H1 (cell line): Measurements from ENCODE around the gene MACROD2. TPM values are rescaled to one million over a fixed set of nuclear protein-coding genes. Genes with fewer than 3 reads are reported as not detected.

ENCODE experiments used
- CTCF ChIA-PET: fragments of 300-600 bp; sonication (Branson Sonifier 250); formaldehyde crosslinking; loops from one replicate; lab custom pipeline; 2021; ENCODE audit not compliant: partially characterized antibody; lab: Charles Lee
- POLR2A ChIA-PET: fragments of 300-600 bp; sonication (Branson Sonifier 250); formaldehyde crosslinking; loops from one replicate; lab custom pipeline; 2021; ENCODE audit warnings: inconsistent platforms; ENCODE audit not compliant: partially characterized antibody; lab: Charles Lee
- DNase-seq, 2 experiments: peaks; one replicate each; pipeline versions ENCODE4 v3.0.0 to v3.0.0-alpha.2; 2010 to 2022; ENCODE audit warnings: low spot score in 2 of 2, low read depth in 1 of 2, mixed read lengths in 1 of 2
- FAIRE-seq: peaks from 2 replicates; lab custom pipeline; 2011; peaks lifted over from hg19 to GRCh38; lab: Jason Lieb, UNC
- H2AFZ ChIP-seq: 2 replicates; pipeline ENCODE4 v1.8.1; 2012; ENCODE audit warnings: low read length, inconsistent platforms
- H2AK5ac ChIP-seq: 2 replicates; pipeline ENCODE4 v1.6.1; 2013; ENCODE audit warnings: low read depth, low read length
- H2BK120ac ChIP-seq: replicated peaks from 2 replicates; pipeline ENCODE3; 2013; ENCODE audit warnings: low read depth, low read length, inconsistent platforms
- H2BK12ac ChIP-seq: 2 replicates; pipeline ENCODE4 v1.6.1; 2013; ENCODE audit warnings: low read depth, low read length
- H2BK15ac ChIP-seq: 2 replicates; pipeline ENCODE4 v1.6.1; 2013; ENCODE audit warnings: low read length
- H2BK20ac ChIP-seq: 2 replicates; pipeline ENCODE4 v1.6.1; 2013; ENCODE audit warnings: low read length
- H2BK5ac ChIP-seq: 2 replicates; pipeline ENCODE4 v1.6.1; 2013; ENCODE audit warnings: low read depth, low read length
- H3K14ac ChIP-seq: 2 replicates; pipeline ENCODE4 v1.6.1; 2013; ENCODE audit warnings: inconsistent platforms; ENCODE audit not compliant: insufficient read length
- H3K18ac ChIP-seq: 2 replicates; pipeline ENCODE4 v1.6.1; 2013; ENCODE audit warnings: low read length; ENCODE audit errors: extremely low read depth
- H3K23ac ChIP-seq: 2 replicates; pipeline ENCODE4 v1.6.1; 2013; ENCODE audit warnings: inconsistent platforms; ENCODE audit not compliant: insufficient read length
- H3K23me2 ChIP-seq: 2 replicates; pipeline ENCODE4 v1.6.1; 2013; ENCODE audit warnings: low read depth, low read length
- H3K27ac ChIP-seq: 2 replicates; pipeline ENCODE4 v1.6.1; 2011; ENCODE audit warnings: low read depth, low read length, inconsistent platforms
- H3K27me3 ChIP-seq, 4 experiments: replicated peaks in 1 of 4; 1 replicate in 1 of 4; 2 replicates in 3 of 4; pipeline versions ENCODE4 v1.6.1 to v1.8.1; 2011 to 2013; ENCODE audit warnings: low read length in 3 of 4, mild to moderate bottlenecking in 3 of 4, inconsistent platforms in 2 of 4, mixed read lengths in 2 of 4, moderate library complexity in 1 of 4; ENCODE audit not compliant: control insufficient read depth in 3 of 4, insufficient read depth in 3 of 4; ENCODE audit errors: extremely low read depth in 1 of 4
- H3K36me3 ChIP-seq, 4 experiments: 2 replicates each; pipeline versions ENCODE4 v1.6.1 to v1.8.1; 2011 to 2013; ENCODE audit warnings: mild to moderate bottlenecking in 4 of 4, low read length in 3 of 4, moderate library complexity in 2 of 4, control low read depth in 1 of 4, inconsistent platforms in 1 of 4; ENCODE audit not compliant: insufficient read depth in 4 of 4, control insufficient read depth in 2 of 4
- H3K4ac ChIP-seq: replicated peaks from 2 replicates; pipeline ENCODE3; 2013; ENCODE audit warnings: low read length, low read depth, mixed read lengths, inconsistent platforms; ENCODE audit not compliant: insufficient read length
- H3K4me1 ChIP-seq, 4 experiments: replicated peaks in 1 of 4; 1 replicate in 1 of 4; 2 replicates in 3 of 4; pipeline versions ENCODE4 v1.6.1 to v1.8.1; 2011 to 2013; ENCODE audit warnings: low read length in 3 of 4, inconsistent platforms in 2 of 4, mixed read lengths in 1 of 4; ENCODE audit not compliant: insufficient read depth in 4 of 4, control insufficient read depth in 3 of 4
- H3K4me2 ChIP-seq, 2 experiments: 2 replicates each; pipeline versions ENCODE4 v1.6.1 to v1.8.1; 2011 to 2013; ENCODE audit warnings: low read depth in 2 of 2, low read length in 2 of 2, control low read depth in 1 of 2, inconsistent platforms in 1 of 2, mild to moderate bottlenecking in 1 of 2; ENCODE audit not compliant: insufficient read depth in 1 of 2
- H3K4me3 ChIP-seq, 4 experiments: fragments of 200-600, 300-600 bp in 1 of 4; sonication (generic), shearing (Covaris generic), sonication (Bioruptor Twin) in 1 of 4; 2 replicates each; pipeline versions ENCODE4 v1.5.1 to v1.8.1; 2011 to 2016; ENCODE audit warnings: low read length in 4 of 4, low read depth in 3 of 4, control low read depth in 2 of 4, inconsistent platforms in 2 of 4, mild to moderate bottlenecking in 2 of 4, mixed read lengths in 1 of 4, moderate library complexity in 1 of 4; ENCODE audit not compliant: insufficient read depth in 2 of 4; ENCODE audit errors: extremely low read depth in 1 of 4
- H3K56ac ChIP-seq: replicated peaks from 2 replicates; pipeline ENCODE3; 2013; ENCODE audit warnings: low read depth, mild to moderate bottlenecking, mixed read lengths, low read length, inconsistent platforms; ENCODE audit not compliant: insufficient read length
- H3K79me1 ChIP-seq: 2 replicates; pipeline ENCODE4 v1.6.1; 2013; ENCODE audit warnings: low read depth, low read length, control low read depth
- H3K79me2 ChIP-seq, 2 experiments: 2 replicates each; pipeline versions ENCODE4 v1.6.1 to v1.8.1; 2012 to 2013; ENCODE audit warnings: low read length in 2 of 2, mild to moderate bottlenecking in 2 of 2, inconsistent platforms in 1 of 2; ENCODE audit not compliant: insufficient read depth in 2 of 2, control insufficient read depth in 1 of 2
- H3K9ac ChIP-seq, 4 experiments: replicated peaks in 1 of 4; 1 replicate in 1 of 4; 2 replicates in 3 of 4; pipeline versions ENCODE4 v1.6.1 to v1.8.1; 2011 to 2013; ENCODE audit warnings: low read depth in 3 of 4, low read length in 3 of 4, control low read depth in 2 of 4, mild to moderate bottlenecking in 2 of 4, moderate library complexity in 2 of 4, inconsistent platforms in 1 of 4; ENCODE audit errors: extremely low read depth in 1 of 4
- H3K9me3 ChIP-seq, 2 experiments: 2 replicates each; pipeline versions ENCODE4 v1.6.1 to v1.8.1; 2012 to 2013; ENCODE audit warnings: mild to moderate bottlenecking in 2 of 2, moderate library complexity in 2 of 2, control low read depth in 1 of 2, inconsistent platforms in 1 of 2, low read depth in 1 of 2, low read length in 1 of 2, mixed read lengths in 1 of 2; ENCODE audit not compliant: insufficient read depth in 2 of 2
- H4K20me1 ChIP-seq, 2 experiments: replicated peaks in 1 of 2; 2 replicates each; pipeline versions ENCODE3 to v1.8.1; 2011 to 2013; ENCODE audit warnings: inconsistent platforms in 2 of 2, low read length in 2 of 2, mild to moderate bottlenecking in 1 of 2; ENCODE audit not compliant: insufficient read depth in 2 of 2, control insufficient read depth in 1 of 2
- H4K5ac ChIP-seq: 2 replicates; pipeline ENCODE4 v1.6.1; 2013; ENCODE audit warnings: low read length, low read depth, mixed read lengths, inconsistent platforms; ENCODE audit not compliant: insufficient read length
- H4K8ac ChIP-seq: 2 replicates; pipeline ENCODE4 v1.8.0; 2013; ENCODE audit warnings: mild to moderate bottlenecking, moderate library complexity, low read length, inconsistent platforms; ENCODE audit not compliant: insufficient read depth; ENCODE audit errors: extremely low read depth
- H4K91ac ChIP-seq: replicated peaks from 2 replicates; pipeline ENCODE3; 2013; ENCODE audit warnings: low read length, mixed read lengths, inconsistent platforms; ENCODE audit not compliant: insufficient read length
- CREB1 ChIP-seq: IDR thresholded peaks from 2 replicates; pipeline ENCODE4 v1.6.1; 2012; ENCODE audit warnings: inconsistent platforms
- CTBP2 ChIP-seq: IDR thresholded peaks from 2 replicates; pipeline ENCODE4 v1.7.0; 2011; ENCODE audit warnings: borderline replicate concordance, mild to moderate bottlenecking, moderate library complexity, mixed read lengths, low read length; ENCODE audit not compliant: insufficient read depth, insufficient read length
- EZH2 ChIP-seq: fragments of 200-600 bp; sonication (generic); IDR thresholded peaks from 2 replicates; pipeline ENCODE4 v1.7.1; 2012; ENCODE audit warnings: low read depth, mild to moderate bottlenecking, moderate library complexity, low read length, inconsistent platforms; ENCODE audit not compliant: severe bottlenecking
- HDAC2 ChIP-seq, 2 experiments: fragments of 300-600 bp in 1 of 2; sonication (generic) in 1 of 2; IDR thresholded peaks; 2 replicates each; pipeline ENCODE4 v1.6.1; 2011 to 2012; ENCODE audit warnings: low read depth in 2 of 2, low read length in 2 of 2, mild to moderate bottlenecking in 2 of 2, moderate library complexity in 2 of 2, borderline replicate concordance in 1 of 2, inconsistent platforms in 1 of 2
- HDAC6 ChIP-seq: IDR thresholded peaks from one replicate; pipeline ENCODE4 v1.7.1; 2012; ENCODE audit warnings: low read depth, mild to moderate bottlenecking, inconsistent platforms, low read length, moderate library complexity
- JUN ChIP-seq: IDR thresholded peaks from 2 replicates; pipeline ENCODE4 v1.6.1; 2011; ENCODE audit warnings: low read depth, mild to moderate bottlenecking, improper control_type of control experiment, low read length
- PHF8 ChIP-seq: fragments of 200-600 bp; sonication (generic); conservative IDR thresholded peaks from 2 replicates; pipeline ENCODE4 v1.7.1; 2012; ENCODE audit warnings: low read depth, mild to moderate bottlenecking, inconsistent platforms, low read length, moderate library complexity
- SIRT6 ChIP-seq: IDR thresholded peaks from one replicate; pipeline ENCODE4 v1.7.1; 2012; ENCODE audit warnings: low read length, inconsistent platforms
- SP4 ChIP-seq: IDR thresholded peaks from 2 replicates; pipeline ENCODE4 v1.6.1; 2012; ENCODE audit warnings: low read length, inconsistent platforms
- WGBS, 2 experiments: shearing (Covaris generic) in 1 of 2; methylation state at CpG; one replicate each; pipeline versions ENCODE4 v1.1.6 to v1.1.7; 2013 to 2015; ENCODE audit warnings: low lambda C conversion rate in 2 of 2, mixed read lengths in 2 of 2, inconsistent platforms in 1 of 2, low coverage in 1 of 2, missing lambda C conversion rate in 1 of 2; ENCODE audit not compliant: insufficient replicate concordance in 2 of 2, insufficient coverage in 1 of 2, insufficient read length in 1 of 2; ENCODE audit errors: extremely low coverage in 1 of 2, missing lambda C conversion rate in 1 of 2; 5-methylcytosine and 5-hydroxymethylcytosine counted together
- polyA plus RNA-seq, 7 experiments: library from polyadenylated mRNA; depleted of rRNA in 3 of 7; stranded (reverse) in 5 of 7; unstranded in 2 of 7; fragments of >200 nt in 5 of 7; fragments of 200-250 nt in 2 of 7; gene quantifications; 1 replicate in 5 of 7; 2 replicates in 1 of 7; 4 replicates in 1 of 7; pipeline versions ENCODE4 v1.2.1 to v1.2.3, GENCODE V29; 2011 to 2013; ENCODE audit warnings: missing spikeins in 2 of 7, mixed read lengths in 2 of 7
- total RNA-seq: library from RNA; stranded (reverse); fragmentation: NEBNext Ultra II Directional; extraction: Animal tissue kit (Norgen Biotek cat#: 25700); gene quantifications from 2 replicates; pipeline ENCODE4 v1.2.1, GENCODE V29; 2021
- TF ChIP-seq, protein P1 (sequence below), 3 experiments: IDR thresholded peaks; 1 replicate in 2 of 3; 2 replicates in 1 of 3; pipeline versions ENCODE4 v1.5.1 to v1.6.1; 2011; ENCODE audit warnings: low read length in 3 of 3, mild to moderate bottlenecking in 3 of 3, inconsistent platforms in 2 of 3, low read depth in 1 of 3, moderate library complexity in 1 of 3; ENCODE audit not compliant: insufficient read depth in 1 of 3; ENCODE audit errors: control extremely low read depth in 1 of 3

The MACROD2 gene
- total and polyA plus RNA-seq, 2 of the 8 experiments (the other 6 are each of a cell fraction or from before 2014, with no cell fraction given), result 0.70 to 3.9 TPM

- Histone ChIP-seq H3K23ac (no peak overlapping the region), H3K14ac (no peak overlapping the region), H4K5ac (no peak overlapping the region), H3K27me3 (no peaks in the 10 kb centered on the region), H2BK5ac (no peak overlapping the region), H3K18ac (no peak overlapping the region), H3K56ac (no peak overlapping the region), H3K4ac (no peak overlapping the region), H4K8ac (no peak overlapping the region), H3K9ac (no peak overlapping the region), H3K79me1 (no peaks in the 10 kb centered on the region), H3K4me3 (no peak overlapping the region), H2BK20ac (no peak overlapping the region), H3K79me2 (no peaks in the 10 kb centered on the region), H4K91ac (no peak overlapping the region), H2BK12ac (no peak overlapping the region), H3K23me2 (no peaks in the 10 kb centered on the region; the same call in 1 of the 2 replicates), H3K9me3 (peaks cover 0 to 4% of the 10 kb centered on the region in 2 experiments; a peak in 1 of 4 replicates), H3K27ac (no peak overlapping the region), H3K4me1 (no peaks in the 10 kb centered on the region), H2AFZ (no peak overlapping the region), H3K4me2 (no peak overlapping the region), H4K20me1 (no peaks in the 10 kb centered on the region), H2BK120ac (no peak overlapping the region), H2BK15ac (no peak overlapping the region), H2AK5ac (no peak overlapping the region), H3K36me3 (no peaks in the 10 kb centered on the region)
- POLR2A ChIA-PET, result interaction anchor here (0.7 kb wide), 1 partner anchor 27 kb away, joined by 3 read pairs; no protein-coding TSS in a partner anchor
- DNase-seq, result no peak
- 97% methylated on average over 2 of the region's 2 CpGs; no CpG with 5 or more reads in 1 of the 2 experiments for WGBS, 2 experiments
- TF ChIP-seq HDAC2 (IDR thresholded peaks at IDR 0.05; ENCODE audit: borderline replicate concordance in 1 of 2, low read depth in 2 of 2, low read length in 2 of 2), result no peak
- no peak for TF ChIP-seq HDAC6
- no peak for TF ChIP-seq PHF8
- TF ChIP-seq SIRT6, result no peak
- no peak for TF ChIP-seq CTBP2
- TF ChIP-seq JUN, result no peak
- TF ChIP-seq SP4, result no peak
- TF ChIP-seq, protein P1, sequence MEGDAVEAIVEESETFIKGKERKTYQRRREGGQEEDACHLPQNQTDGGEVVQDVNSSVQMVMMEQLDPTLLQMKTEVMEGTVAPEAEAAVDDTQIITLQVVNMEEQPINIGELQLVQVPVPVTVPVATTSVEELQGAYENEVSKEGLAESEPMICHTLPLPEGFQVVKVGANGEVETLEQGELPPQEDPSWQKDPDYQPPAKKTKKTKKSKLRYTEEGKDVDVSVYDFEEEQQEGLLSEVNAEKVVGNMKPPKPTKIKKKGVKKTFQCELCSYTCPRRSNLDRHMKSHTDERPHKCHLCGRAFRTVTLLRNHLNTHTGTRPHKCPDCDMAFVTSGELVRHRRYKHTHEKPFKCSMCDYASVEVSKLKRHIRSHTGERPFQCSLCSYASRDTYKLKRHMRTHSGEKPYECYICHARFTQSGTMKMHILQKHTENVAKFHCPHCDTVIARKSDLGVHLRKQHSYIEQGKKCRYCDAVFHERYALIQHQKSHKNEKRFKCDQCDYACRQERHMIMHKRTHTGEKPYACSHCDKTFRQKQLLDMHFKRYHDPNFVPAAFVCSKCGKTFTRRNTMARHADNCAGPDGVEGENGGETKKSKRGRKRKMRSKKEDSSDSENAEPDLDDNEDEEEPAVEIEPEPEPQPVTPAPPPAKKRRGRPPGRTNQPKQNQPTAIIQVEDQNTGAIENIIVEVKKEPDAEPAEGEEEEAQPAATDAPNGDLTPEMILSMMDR (IDR thresholded peaks at IDR 0.05; ENCODE audit: control extremely low read depth in 1 of 3, insufficient read depth in 1 of 3, low read depth in 1 of 3, low read length in 3 of 3), result no peak
- no peak for TF ChIP-seq EZH2
- no peak for TF ChIP-seq CREB1
- CTCF ChIA-PET, result interaction anchor here (0.7 to 1.2 kb wide), 3 partner anchors 10 to 688 kb away, joined by 3 read pairs; no protein-coding TSS in a partner anchor
- FAIRE-seq, result no peak
Measured at GRCh38 chr20:14199111-14199510, 203.8 kb downstream of the MACROD2 start.
